Transverse colon (tissue), 4 donors: ENCODE measurements around the gene BASP1.

Experiments
- CTCF ChIP-seq, 5 experiments: fragments of 200-600 bp in 3 of 5; fragments of 450-650 bp in 2 of 5; sonication (generic) in 3 of 5; IDR thresholded peaks; 1 replicate in 2 of 5; 2 replicates in 3 of 5; pipeline ENCODE4 v1.5.1; 2016 to 2017; ENCODE audit warnings: antibody characterized with exemption in 5 of 5, inconsistent platforms in 3 of 5, mild to moderate bottlenecking in 2 of 5, moderate library complexity in 1 of 5
- POLR2A ChIP-seq: fragments of 450-650 bp; IDR thresholded peaks from one replicate; pipeline ENCODE4 v1.6.1; 2016; ENCODE audit warnings: antibody characterized with exemption, mild to moderate bottlenecking, moderate library complexity
- POLR2AphosphoS5 ChIP-seq, 3 donors: sonication (generic); formaldehyde crosslinking; IDR thresholded peaks; one replicate each; pipeline ENCODE4 v1.6.1; 2016; ENCODE audit warnings: antibody characterized with exemption in 3 of 3

- TF ChIP-seq POLR2A (no peak), CTCF (IDR thresholded peaks at IDR 0.05) (no peak), POLR2AphosphoS5 (IDR thresholded peaks at IDR 0.05) (no peak)
Measured at GRCh38 chr5:17192191-17192590, 25.2 kb upstream of the BASP1 start.
